WTC11 (cell line): ENCODE measurements around the gene ILRUN. TPM values are rescaled to one million over a fixed set of nuclear protein-coding genes. Genes with fewer than 3 reads are reported as not detected.
"Not testable (repeated sequence)": the region's sequence is repeated elsewhere in the genome, so short reads cannot be mapped to it uniquely, and the experiment has no call there.

Source experiments
- ATAC-seq: fragments of 200-7000 bp; cut with Tn5 transposase; 2 replicates; pipeline ENCODE4 v1.10.0; 2021; ENCODE audit warnings: mild to moderate bottlenecking, moderate library complexity
- CTCF ChIA-PET: fragments of 300-600 bp; sonication (Branson Sonifier 250); formaldehyde crosslinking; loops from one replicate; lab custom pipeline; 2021; ENCODE audit warnings: antibody characterized with exemption; lab: Charles Lee
- POLR2A ChIA-PET: fragments of 350-600 bp; sonication (Branson Sonifier 250); formaldehyde crosslinking; loops from one replicate; lab custom pipeline; 2021; ENCODE audit warnings: antibody characterized with exemption; lab: Charles Lee
- DNase-seq: peaks from one replicate; pipeline ENCODE4 v3.0.0; 2021; ENCODE audit warnings: low spot score
- H3K27ac Mint-ChIP-seq: 2 replicates; pipeline ENCODE4 v1.8.0; 2021; ENCODE audit warnings: mixed read lengths
- H3K27me3 Mint-ChIP-seq: 2 replicates; pipeline ENCODE4 v1.8.0; 2021; ENCODE audit warnings: low read depth, mild to moderate bottlenecking, moderate library complexity, mixed read lengths
- H3K36me3 Mint-ChIP-seq: 2 replicates; pipeline ENCODE4 v1.8.0; 2021; ENCODE audit warnings: mixed read lengths
- H3K4me1 Mint-ChIP-seq: 2 replicates; pipeline ENCODE4 v1.8.0; 2022; ENCODE audit warnings: mixed read lengths
- H3K4me3 Mint-ChIP-seq: 2 replicates; pipeline ENCODE4 v1.8.0; 2021; ENCODE audit warnings: mild to moderate bottlenecking, moderate library complexity, mixed read lengths
- H3K9me3 Mint-ChIP-seq: 2 replicates; pipeline ENCODE4 v1.8.0; 2021; ENCODE audit warnings: mixed read lengths
- E2F1 ChIP-seq: sonication (generic); formaldehyde crosslinking; IDR thresholded peaks from 2 replicates; pipeline ENCODE4 v1.8.0; 2022; ENCODE audit warnings: mild to moderate bottlenecking, missing genetic modification reagents
- E2F5 ChIP-seq: sonication (generic); formaldehyde crosslinking; IDR thresholded peaks from 2 replicates; pipeline ENCODE4 v1.8.1; 2022; ENCODE audit warnings: mild to moderate bottlenecking, moderate library complexity, missing genetic modification reagents
- ELF4 ChIP-seq: sonication (generic); formaldehyde crosslinking; IDR thresholded peaks from 2 replicates; pipeline ENCODE4 v1.8.1; 2022; ENCODE audit warnings: low read depth, mild to moderate bottlenecking, moderate library complexity, missing genetic modification reagents
- GRHL2 ChIP-seq: fragments of 250-450 bp; sonication (Bioruptor Pico); IDR thresholded peaks from 2 replicates; pipeline ENCODE4 v1.8.0; 2022; ENCODE audit warnings: mild to moderate bottlenecking, moderate library complexity; ENCODE audit not compliant: insufficient replicate concordance, severe bottlenecking
- JAZF1 ChIP-seq: fragments of 250-450 bp; sonication (Bioruptor Pico); IDR thresholded peaks from 2 replicates; pipeline ENCODE4 v1.9.0; 2021; ENCODE audit warnings: moderate library complexity, mild to moderate bottlenecking, inconsistent platforms
- JUN ChIP-seq: sonication (generic); formaldehyde crosslinking; IDR thresholded peaks from 2 replicates; pipeline ENCODE4 v1.8.0; 2023; ENCODE audit warnings: mild to moderate bottlenecking, missing genetic modification reagents
- KAT7 ChIP-seq: sonication (generic); formaldehyde crosslinking; IDR thresholded peaks from 2 replicates; pipeline ENCODE4 v1.8.1; 2023; ENCODE audit warnings: missing genetic modification reagents, mild to moderate bottlenecking, borderline replicate concordance
- MXD4 ChIP-seq: fragments of 250-450 bp; sonication (Bioruptor Pico); IDR thresholded peaks from 2 replicates; pipeline ENCODE4 v1.8.0; 2021; ENCODE audit warnings: mild to moderate bottlenecking, moderate library complexity, borderline replicate concordance
- MYBL2 ChIP-seq: sonication (generic); formaldehyde crosslinking; IDR thresholded peaks from 2 replicates; pipeline ENCODE4 v1.8.1; 2023; ENCODE audit warnings: mild to moderate bottlenecking, moderate library complexity, missing genetic modification reagents
- NFATC4 ChIP-seq: fragments of 250-450 bp; sonication (Bioruptor Pico); IDR thresholded peaks from 2 replicates; pipeline ENCODE4 v1.9.0; 2021; ENCODE audit warnings: mild to moderate bottlenecking
- NR1H2 ChIP-seq: sonication (generic); formaldehyde crosslinking; IDR thresholded peaks from 2 replicates; pipeline ENCODE4 v1.9.0; 2021; ENCODE audit warnings: mild to moderate bottlenecking, moderate library complexity, missing genetic modification reagents
- PRRX2 ChIP-seq: fragments of 250-450 bp; sonication (Bioruptor Pico); IDR thresholded peaks from 2 replicates; pipeline ENCODE4 v1.8.0; 2021; ENCODE audit warnings: mild to moderate bottlenecking
- TP53 ChIP-seq: sonication (generic); formaldehyde crosslinking; IDR thresholded peaks from 2 replicates; pipeline ENCODE4 v1.8.1; 2023; ENCODE audit warnings: mild to moderate bottlenecking, missing genetic modification reagents
- USF1 ChIP-seq: sonication (generic); formaldehyde crosslinking; IDR thresholded peaks from 2 replicates; pipeline ENCODE4 v1.8.0; 2022; ENCODE audit warnings: mild to moderate bottlenecking, missing genetic modification reagents
- ZNF121 ChIP-seq: sonication (generic); formaldehyde crosslinking; IDR thresholded peaks from 2 replicates; pipeline ENCODE4 v1.8.0; 2023; ENCODE audit warnings: missing genetic modification reagents
- ZNF138 ChIP-seq: sonication (generic); formaldehyde crosslinking; conservative IDR thresholded peaks from 2 replicates; pipeline ENCODE4 v1.8.1; 2022; ENCODE audit warnings: mild to moderate bottlenecking, moderate library complexity, missing genetic modification reagents
- ZNF281 ChIP-seq: sonication (generic); formaldehyde crosslinking; IDR thresholded peaks from 2 replicates; pipeline ENCODE4 v1.8.0; 2023; ENCODE audit warnings: mild to moderate bottlenecking, missing genetic modification reagents
- ZNF425 ChIP-seq: fragments of 250-450 bp; sonication (Bioruptor Pico); conservative IDR thresholded peaks from 2 replicates; pipeline ENCODE4 v1.9.0; 2021; ENCODE audit warnings: mild to moderate bottlenecking
- total RNA-seq: library from RNA; stranded (reverse); gene quantifications from 3 replicates; pipeline ENCODE4 v1.2.3, GENCODE V29; 2021

The ILRUN gene
- total RNA-seq, 1 experiment from 2014 or later = 75.5 TPM

GRCh38 chr6:34717466-34717865 lies 20.9 kb upstream of the ILRUN start (continued):
- TF ChIP-seq ZNF281 (CRISPR knock-in tag) = no peak
- no peak for TF ChIP-seq NFATC4 (CRISPR knock-in tag)
- TF ChIP-seq E2F5 = no peak
- TF ChIP-seq MYBL2 (CRISPR knock-in tag) = no peak
- no peak for TF ChIP-seq ELF4 (CRISPR knock-in tag)
- no peak for TF ChIP-seq JAZF1 (CRISPR knock-in tag)
- TF ChIP-seq MXD4 (CRISPR knock-in tag) = no peak
- TF ChIP-seq JUN (CRISPR knock-in tag) = no peak
- TF ChIP-seq USF1 = no peak
- TF ChIP-seq ZNF121 (CRISPR knock-in tag) = no peak
- no peak for TF ChIP-seq TP53 (CRISPR knock-in tag)
- TF ChIP-seq PRRX2 (CRISPR knock-in tag) = no peak
- no peak for TF ChIP-seq ZNF425 (CRISPR knock-in tag)
- no peak for TF ChIP-seq GRHL2 (CRISPR knock-in tag)
- no peak for TF ChIP-seq ZNF138 (CRISPR knock-in tag)
- TF ChIP-seq KAT7 (CRISPR knock-in tag) = no peak

GRCh38 chr6:34714663-34715062 lies 18.1 kb upstream of the ILRUN start:
- Mint-ChIP-seq H3K4me3 (no peak overlapping the region), H3K27ac (no peak overlapping the region), H3K36me3 (no peaks in the 10 kb centered on the region)
- ChIA-PET CTCF (no interaction called here), POLR2A (interaction anchor here (0.5 kb wide), 1 partner anchor 35 kb away, joined by 7 read pairs; no protein-coding TSS in a partner anchor)
- DNase-seq = no peak
- no peak for TF ChIP-seq E2F1 (CRISPR knock-in tag)
- TF ChIP-seq NR1H2 (CRISPR knock-in tag) = no peak
- TF ChIP-seq, all 79 proteins: peak for 0
- peaks cover 10% of the 10 kb centered on the region for H3K4me1 Mint-ChIP-seq
- no peak for ATAC-seq
- H3K27me3 Mint-ChIP-seq = no peaks in the 10 kb centered on the region
- no peaks in the 10 kb centered on the region for H3K9me3 Mint-ChIP-seq

GRCh38 chr6:34712881-34713280 lies 16.3 kb upstream of the ILRUN start:
- ATAC-seq, H3K36me3 Mint-ChIP-seq, H3K9me3 Mint-ChIP-seq, POLR2A ChIA-PET, DNase-seq, H3K27me3 Mint-ChIP-seq, H3K27ac Mint-ChIP-seq, H3K4me1 Mint-ChIP-seq, H3K4me3 Mint-ChIP-seq, CTCF ChIA-PET: not testable (repeated sequence)
